GM23338 (cell line): ENCODE results near the gene AS3MT. TPM values are rescaled to one million over a fixed set of nuclear protein-coding genes. Genes with fewer than 3 reads are reported as not detected.

Experiments used
- ATAC-seq: fragments of 200-7000 bp; cut with Tn5 transposase; 3 replicates; pipeline ENCODE4 v1.9.1; 2020
- DNase-seq: peaks from one replicate; pipeline ENCODE4 v3.0.0-alpha.2; 2015; ENCODE audit warnings: low spot score
- H2AFZ ChIP-seq: fragments of 200-600 bp; sonication (generic); 2 replicates; pipeline ENCODE4 v1.8.0; 2016; ENCODE audit warnings: antibody characterized with exemption, mild to moderate bottlenecking, moderate library complexity
- H3F3A ChIP-seq: fragments of 200-600 bp; sonication (generic); replicated peaks from 2 replicates; pipeline ENCODE4 v1.8.0; 2017; ENCODE audit warnings: antibody characterized with exemption, mixed run types, low read depth
- H3K27ac ChIP-seq: fragments of 200-600 bp; sonication (generic); 2 replicates; pipeline ENCODE4 v1.6.1; 2016; ENCODE audit warnings: low read depth
- H3K27me3 ChIP-seq: fragments of 200-600 bp; sonication (generic); 2 replicates; pipeline ENCODE4 v1.8.0; 2016; ENCODE audit warnings: mild to moderate bottlenecking, mixed run types, moderate library complexity; ENCODE audit not compliant: insufficient read depth
- H3K36me3 ChIP-seq: fragments of 200-600 bp; sonication (generic); 2 replicates; pipeline ENCODE4 v1.8.0; 2016; ENCODE audit warnings: mild to moderate bottlenecking; ENCODE audit not compliant: insufficient read depth
- H3K4me1 ChIP-seq: fragments of 200-600 bp; sonication (generic); 2 replicates; pipeline ENCODE4 v1.8.0; 2016; ENCODE audit warnings: mild to moderate bottlenecking, moderate library complexity; ENCODE audit not compliant: insufficient read depth
- H3K4me2 ChIP-seq: fragments of 200-600 bp; sonication (generic); 2 replicates; pipeline ENCODE4 v1.7.1; 2017; ENCODE audit warnings: mixed run types
- H3K4me3 ChIP-seq: fragments of 200-600 bp; sonication (generic); 2 replicates; pipeline ENCODE4 v1.6.1; 2016; ENCODE audit warnings: mixed run types
- H3K79me2 ChIP-seq: fragments of 200-600 bp; sonication (generic); replicated peaks from 2 replicates; pipeline ENCODE4 v1.8.0; 2017; ENCODE audit warnings: mild to moderate bottlenecking; ENCODE audit not compliant: insufficient read depth
- H3K9me2 ChIP-seq: fragments of 200-600 bp; sonication (generic); 2 replicates; pipeline ENCODE4 v1.8.0; 2017; ENCODE audit not compliant: insufficient read depth
- H4K20me1 ChIP-seq: fragments of 200-600 bp; sonication (generic); replicated peaks from 2 replicates; pipeline ENCODE4 v1.8.0; 2017; ENCODE audit warnings: mild to moderate bottlenecking; ENCODE audit not compliant: insufficient read depth
- H3K27ac Mint-ChIP-seq: 2 replicates; pipeline ENCODE4 v1.8.0; 2020; ENCODE audit warnings: inconsistent platforms, mild to moderate bottlenecking, moderate library complexity, mixed read lengths
- H3K27me3 Mint-ChIP-seq: 3 replicates; pipeline ENCODE4 v1.8.0; 2022; ENCODE audit warnings: low read depth, mild to moderate bottlenecking, moderate library complexity, mixed read lengths, inconsistent platforms; ENCODE audit not compliant: insufficient read depth, poor library complexity
- H3K36me3 Mint-ChIP-seq: 3 replicates; pipeline ENCODE4 v1.8.0; 2021; ENCODE audit warnings: low read depth, mild to moderate bottlenecking, inconsistent platforms, moderate library complexity, mixed read lengths
- H3K4me1 Mint-ChIP-seq: 3 replicates; pipeline ENCODE4 v1.8.0; 2020; ENCODE audit warnings: mild to moderate bottlenecking, inconsistent platforms, mixed read lengths
- H3K4me3 Mint-ChIP-seq: 3 replicates; pipeline ENCODE4 v1.8.0; 2021; ENCODE audit warnings: moderate library complexity, mild to moderate bottlenecking, inconsistent platforms, mixed read lengths
- H3K9me3 Mint-ChIP-seq: 3 replicates; pipeline ENCODE4 v1.8.0; 2020; ENCODE audit warnings: moderate library complexity, mild to moderate bottlenecking, inconsistent platforms, mixed read lengths
- CREB1 ChIP-seq: fragments of 250-450 bp; sonication (Bioruptor Pico); IDR thresholded peaks from 2 replicates; pipeline ENCODE4 v1.5.0; 2020; ENCODE audit warnings: low read depth, mild to moderate bottlenecking, moderate library complexity
- EZH2 ChIP-seq: fragments of 200-600 bp; sonication (generic); IDR thresholded peaks from one replicate; pipeline ENCODE4 v1.8.0; 2017; ENCODE audit warnings: antibody characterized with exemption, mild to moderate bottlenecking, low read depth; ENCODE audit not compliant: unreplicated experiment
- EZH2phosphoT487 ChIP-seq: fragments of 200-600 bp; sonication (generic); IDR thresholded peaks from one replicate; pipeline ENCODE4 v1.8.1; 2018; ENCODE audit warnings: antibody characterized with exemption; ENCODE audit not compliant: unreplicated experiment
- JUNB ChIP-seq: IDR thresholded peaks from one replicate; pipeline ENCODE4 v1.6.1; 2016; ENCODE audit warnings: antibody characterized with exemption; ENCODE audit not compliant: unreplicated experiment
- NANOG ChIP-seq: IDR thresholded peaks from 2 replicates; pipeline ENCODE4 v1.6.1; 2016; ENCODE audit warnings: antibody characterized with exemption, borderline replicate concordance
- POLR2AphosphoS5 ChIP-seq: IDR thresholded peaks from 2 replicates; pipeline ENCODE4 v1.6.1; 2016; ENCODE audit warnings: antibody characterized with exemption, low read depth
- STAT1 ChIP-seq: IDR thresholded peaks from one replicate; pipeline ENCODE4 v1.6.1; 2016; ENCODE audit warnings: antibody characterized with exemption; ENCODE audit not compliant: unreplicated experiment
- ZNF114 ChIP-seq: fragments of 250-450 bp; sonication (Bioruptor Pico); IDR thresholded peaks from 2 replicates; pipeline ENCODE4 v1.5.0; 2020; ENCODE audit warnings: mild to moderate bottlenecking, moderate library complexity
- ZNF331 ChIP-seq: fragments of 250-450 bp; sonication (Bioruptor Pico); IDR thresholded peaks from 2 replicates; pipeline ENCODE4 v1.5.0; 2020; ENCODE audit warnings: low read depth, mild to moderate bottlenecking, moderate library complexity
- ZNF462 ChIP-seq: fragments of 250-450 bp; sonication (Bioruptor Pico); IDR thresholded peaks from 2 replicates; pipeline ENCODE4 v1.5.0; 2020; ENCODE audit warnings: mild to moderate bottlenecking, moderate library complexity
- polyA plus RNA-seq: library from polyadenylated mRNA; unstranded; fragments of >200 nt; fragmentation: Nextera tagmentation; extraction: Ambion mirVana; gene quantifications from 2 replicates; pipeline ENCODE4 v1.2.1, GENCODE V29; 2016
- total RNA-seq: library from RNA; depleted of rRNA; stranded (reverse); fragments of >200 nt; shearing (Covaris generic); gene quantifications from 2 replicates; pipeline ENCODE4 v1.2.3, GENCODE V29; 2014
- TF ChIP-seq, protein P1 (sequence below): IDR thresholded peaks from one replicate; pipeline ENCODE4 v1.6.1; 2018; ENCODE audit warnings: antibody characterized with exemption; ENCODE audit not compliant: unreplicated experiment
- TF ChIP-seq, protein P2 (sequence below), 2 experiments: fragments of 200-600 bp in 1 of 2; sonication (generic) in 1 of 2; conservative IDR thresholded peaks; 2 replicates each; pipeline versions ENCODE4 v1.5.1 to v1.6.1; 2016 to 2017; ENCODE audit warnings: antibody characterized with exemption in 2 of 2, low read depth in 2 of 2, mild to moderate bottlenecking in 2 of 2, moderate library complexity in 1 of 2
- TF ChIP-seq, protein P3 (sequence below): IDR thresholded peaks from 2 replicates; pipeline ENCODE4 v1.6.1; 2016; ENCODE audit warnings: antibody characterized with exemption

The AS3MT gene
- total and polyA plus RNA-seq, 2 experiments from 2014 or later, result 6.3 to 8.8 TPM

DNA sequence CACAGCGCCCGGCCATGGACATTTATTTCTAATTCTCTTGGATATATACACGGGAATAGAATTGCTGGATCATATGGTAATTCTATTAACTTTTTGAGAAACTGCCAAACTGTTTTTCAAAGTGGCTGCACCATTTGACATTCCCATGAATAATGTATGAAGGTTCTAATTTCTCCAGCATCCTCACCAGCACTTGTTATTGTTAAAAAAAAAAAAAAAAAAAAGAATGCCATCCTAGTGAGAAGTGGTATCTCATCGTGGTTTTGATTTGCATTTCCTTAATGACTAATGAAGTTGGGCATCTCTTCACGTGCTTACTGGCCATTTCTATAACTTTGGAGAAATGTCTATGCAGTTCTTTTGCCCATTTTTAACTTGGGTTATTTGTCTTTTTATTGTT, 62.4 kb downstream of the AS3MT start:
- no peak overlapping the region for H3K4me2 ChIP-seq
- H3K27me3 Mint-ChIP-seq, result peaks cover 5% of the 10 kb centered on the region
- no peaks in the 10 kb centered on the region for H3F3A ChIP-seq
- H3K4me3 Mint-ChIP-seq, result no peak overlapping the region
- H3K9me3 Mint-ChIP-seq, result no peaks in the 10 kb centered on the region
- H3K36me3 ChIP-seq, result no peaks in the 10 kb centered on the region
- no peak overlapping the region for H3K27ac Mint-ChIP-seq
- H3K27ac ChIP-seq, result no peak overlapping the region
- peaks cover 21% of the 10 kb centered on the region for H3K36me3 Mint-ChIP-seq
- peaks cover 18% of the 10 kb centered on the region; the same call in 1 of the 2 replicates for H3K79me2 ChIP-seq
- no peaks in the 10 kb centered on the region for H3K9me2 ChIP-seq
- H3K4me1 ChIP-seq, result no peaks in the 10 kb centered on the region
- DNase-seq, result no peak
- H3K4me3 ChIP-seq, result no peak overlapping the region
- TF ChIP-seq CREB1 (no peak), POLR2AphosphoS5 (no peak), ZNF462 (no peak), JUNB (no peak), STAT1 (no peak), ZNF114 (CRISPR knock-in tag) (no peak), EZH2phosphoT487 (no peak), EZH2 (no peak), ZNF331 (no peak), NANOG (no peak)
- TF ChIP-seq, protein P1, sequence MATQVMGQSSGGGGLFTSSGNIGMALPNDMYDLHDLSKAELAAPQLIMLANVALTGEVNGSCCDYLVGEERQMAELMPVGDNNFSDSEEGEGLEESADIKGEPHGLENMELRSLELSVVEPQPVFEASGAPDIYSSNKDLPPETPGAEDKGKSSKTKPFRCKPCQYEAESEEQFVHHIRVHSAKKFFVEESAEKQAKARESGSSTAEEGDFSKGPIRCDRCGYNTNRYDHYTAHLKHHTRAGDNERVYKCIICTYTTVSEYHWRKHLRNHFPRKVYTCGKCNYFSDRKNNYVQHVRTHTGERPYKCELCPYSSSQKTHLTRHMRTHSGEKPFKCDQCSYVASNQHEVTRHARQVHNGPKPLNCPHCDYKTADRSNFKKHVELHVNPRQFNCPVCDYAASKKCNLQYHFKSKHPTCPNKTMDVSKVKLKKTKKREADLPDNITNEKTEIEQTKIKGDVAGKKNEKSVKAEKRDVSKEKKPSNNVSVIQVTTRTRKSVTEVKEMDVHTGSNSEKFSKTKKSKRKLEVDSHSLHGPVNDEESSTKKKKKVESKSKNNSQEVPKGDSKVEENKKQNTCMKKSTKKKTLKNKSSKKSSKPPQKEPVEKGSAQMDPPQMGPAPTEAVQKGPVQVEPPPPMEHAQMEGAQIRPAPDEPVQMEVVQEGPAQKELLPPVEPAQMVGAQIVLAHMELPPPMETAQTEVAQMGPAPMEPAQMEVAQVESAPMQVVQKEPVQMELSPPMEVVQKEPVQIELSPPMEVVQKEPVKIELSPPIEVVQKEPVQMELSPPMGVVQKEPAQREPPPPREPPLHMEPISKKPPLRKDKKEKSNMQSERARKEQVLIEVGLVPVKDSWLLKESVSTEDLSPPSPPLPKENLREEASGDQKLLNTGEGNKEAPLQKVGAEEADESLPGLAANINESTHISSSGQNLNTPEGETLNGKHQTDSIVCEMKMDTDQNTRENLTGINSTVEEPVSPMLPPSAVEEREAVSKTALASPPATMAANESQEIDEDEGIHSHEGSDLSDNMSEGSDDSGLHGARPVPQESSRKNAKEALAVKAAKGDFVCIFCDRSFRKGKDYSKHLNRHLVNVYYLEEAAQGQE, result no peak
- TF ChIP-seq, protein P2, sequence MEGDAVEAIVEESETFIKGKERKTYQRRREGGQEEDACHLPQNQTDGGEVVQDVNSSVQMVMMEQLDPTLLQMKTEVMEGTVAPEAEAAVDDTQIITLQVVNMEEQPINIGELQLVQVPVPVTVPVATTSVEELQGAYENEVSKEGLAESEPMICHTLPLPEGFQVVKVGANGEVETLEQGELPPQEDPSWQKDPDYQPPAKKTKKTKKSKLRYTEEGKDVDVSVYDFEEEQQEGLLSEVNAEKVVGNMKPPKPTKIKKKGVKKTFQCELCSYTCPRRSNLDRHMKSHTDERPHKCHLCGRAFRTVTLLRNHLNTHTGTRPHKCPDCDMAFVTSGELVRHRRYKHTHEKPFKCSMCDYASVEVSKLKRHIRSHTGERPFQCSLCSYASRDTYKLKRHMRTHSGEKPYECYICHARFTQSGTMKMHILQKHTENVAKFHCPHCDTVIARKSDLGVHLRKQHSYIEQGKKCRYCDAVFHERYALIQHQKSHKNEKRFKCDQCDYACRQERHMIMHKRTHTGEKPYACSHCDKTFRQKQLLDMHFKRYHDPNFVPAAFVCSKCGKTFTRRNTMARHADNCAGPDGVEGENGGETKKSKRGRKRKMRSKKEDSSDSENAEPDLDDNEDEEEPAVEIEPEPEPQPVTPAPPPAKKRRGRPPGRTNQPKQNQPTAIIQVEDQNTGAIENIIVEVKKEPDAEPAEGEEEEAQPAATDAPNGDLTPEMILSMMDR (conservative IDR thresholded peaks at IDR 0.05; ENCODE audit: low read depth in 2 of 2), result no peak
- TF ChIP-seq, protein P3, sequence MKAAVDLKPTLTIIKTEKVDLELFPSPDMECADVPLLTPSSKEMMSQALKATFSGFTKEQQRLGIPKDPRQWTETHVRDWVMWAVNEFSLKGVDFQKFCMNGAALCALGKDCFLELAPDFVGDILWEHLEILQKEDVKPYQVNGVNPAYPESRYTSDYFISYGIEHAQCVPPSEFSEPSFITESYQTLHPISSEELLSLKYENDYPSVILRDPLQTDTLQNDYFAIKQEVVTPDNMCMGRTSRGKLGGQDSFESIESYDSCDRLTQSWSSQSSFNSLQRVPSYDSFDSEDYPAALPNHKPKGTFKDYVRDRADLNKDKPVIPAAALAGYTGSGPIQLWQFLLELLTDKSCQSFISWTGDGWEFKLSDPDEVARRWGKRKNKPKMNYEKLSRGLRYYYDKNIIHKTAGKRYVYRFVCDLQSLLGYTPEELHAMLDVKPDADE, result no peak
- no peaks in the 10 kb centered on the region for H3K27me3 ChIP-seq
- H4K20me1 ChIP-seq, result no peaks in the 10 kb centered on the region
- H3K4me1 Mint-ChIP-seq, result no peaks in the 10 kb centered on the region
- no peak for ATAC-seq
- H2AFZ ChIP-seq, result no peak overlapping the region
